Epithelial cell of proximal tubule (primary cell): Measurements from ENCODE around the gene ADAM12. TPM values are rescaled to one million over a fixed set of nuclear protein-coding genes. Genes with fewer than 3 reads are reported as not detected.

Experiments used
- DNase-seq: peaks from one replicate; pipeline ENCODE4 v3.0.0-alpha.2; 2011; ENCODE audit warnings: low read depth
- H3K4me3 ChIP-seq: 2 replicates; pipeline ENCODE4 v1.5.1; 2011; ENCODE audit warnings: low read depth, mild to moderate bottlenecking, low read length
- CTCF ChIP-seq: conservative IDR thresholded peaks from 2 replicates; pipeline ENCODE4 v1.5.1; 2012; ENCODE audit warnings: low read depth, mild to moderate bottlenecking, low read length
- total RNA-seq: library from RNA; depleted of rRNA; stranded (reverse); fragments of >200 nt; gene quantifications from 2 replicates; pipeline ENCODE4 v1.2.3, GENCODE V29; 2015

The ADAM12 gene
- total RNA-seq, 1 donor from 2014 or later: 3.2 TPM

GRCh38 chr10:126041804-126042231 is 346.5 kb downstream of the ADAM12 start:
- no peak for TF ChIP-seq CTCF
- H3K4me3 ChIP-seq: peak overlapping the region; percentile 14
- peak; percentile 98 for DNase-seq

DNA sequence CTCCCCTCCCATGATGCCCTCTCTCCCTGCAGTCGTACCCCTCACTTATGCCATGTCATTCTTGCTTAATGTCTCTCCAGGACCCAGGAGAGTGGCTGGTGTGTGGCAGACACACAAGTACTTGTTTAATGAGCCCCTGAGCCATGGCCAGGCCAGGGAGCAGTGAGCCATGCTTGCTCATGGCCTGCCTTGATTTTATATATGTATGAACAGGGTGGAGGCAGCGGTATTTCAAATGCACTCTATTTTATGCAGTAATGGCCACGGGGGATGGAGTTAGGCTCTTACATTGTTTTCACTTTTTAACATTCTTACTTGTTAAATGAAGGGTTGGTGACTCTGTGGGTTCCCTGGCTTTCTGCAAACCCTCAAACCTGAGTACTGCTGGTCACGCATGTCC is 347.2 kb downstream of the ADAM12 start:
- H3K4me3 ChIP-seq: no peak overlapping the region
- DNase-seq: no peak
- no peak for TF ChIP-seq CTCF

- no peak for TF ChIP-seq CTCF
- no peak overlapping the region for H3K4me3 ChIP-seq
- DNase-seq: no peak
Measured at GRCh38 chr10:126037946-126038345, 350.3 kb downstream of the ADAM12 start.

- TF ChIP-seq CTCF: no peak
- DNase-seq: no peak
- H3K4me3 ChIP-seq: no peak overlapping the region
Measured at GRCh38 chr10:126036515-126036914, 351.8 kb downstream of the ADAM12 start.

- DNase-seq: no peak
- no peak for TF ChIP-seq CTCF
- no peak overlapping the region for H3K4me3 ChIP-seq
Measured at GRCh38 chr10:126034586-126034985, 353.7 kb downstream of the ADAM12 start.

DNA sequence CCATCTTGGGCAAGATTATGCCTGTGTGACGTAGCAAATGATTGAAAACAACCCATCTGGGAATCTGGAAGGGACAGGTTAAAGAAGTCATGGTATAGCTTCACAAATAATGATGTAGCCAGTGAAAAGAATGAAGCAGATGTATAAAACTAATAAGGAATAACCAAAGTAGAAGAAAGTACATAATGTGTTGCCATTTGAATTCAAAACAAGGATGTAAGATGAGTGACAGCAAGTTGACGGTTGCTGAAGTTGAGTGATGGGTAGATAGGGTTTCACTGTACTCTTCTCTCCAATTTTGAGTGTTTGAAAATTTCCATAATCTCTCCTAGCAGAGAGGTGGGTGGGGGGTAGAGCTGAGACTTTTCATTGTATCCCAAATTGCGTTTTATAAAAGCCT is 358.3 kb downstream of the ADAM12 start:
- TF ChIP-seq CTCF: no peak
- no peak for DNase-seq
- H3K4me3 ChIP-seq: no peak overlapping the region

DNA sequence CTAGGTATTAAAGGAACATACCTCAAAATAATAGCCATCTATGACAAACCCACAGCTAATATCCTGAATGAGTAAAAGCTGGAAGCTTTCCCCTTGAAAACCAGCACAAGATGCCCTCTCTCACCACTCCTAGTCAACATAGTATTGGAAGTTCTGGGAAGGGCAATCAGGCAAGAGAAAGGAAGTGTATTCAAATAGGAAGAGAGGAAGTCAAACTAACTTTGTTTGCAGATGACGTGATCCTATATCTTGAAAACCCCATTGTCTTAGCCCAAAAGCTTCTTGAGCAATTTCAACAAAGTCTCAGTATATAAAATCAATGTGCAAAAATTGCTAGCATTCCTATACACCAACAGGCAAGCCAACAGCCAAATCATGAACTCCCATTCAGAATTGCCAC is 360.6 kb downstream of the ADAM12 start:
- DNase-seq: no peak
- TF ChIP-seq CTCF: no peak
- no peak overlapping the region for H3K4me3 ChIP-seq
